ENCODE data around the gene IFT25. TPM values are rescaled to one million over a fixed set of nuclear protein-coding genes. Genes with fewer than 3 reads are reported as not detected.

The IFT25 gene
- total RNA-seq, 6 experiments from 2014 or later, result 11.7 to 19.3 (median 12.9) TPM

- intact Hi-C loops (cut with DNase I), result no loop called here
- H3K36me3 ChIP-seq, result peaks cover 0 to 11% (median 6%) of the 10 kb centered on the region in 4 donors
- H3K9me3 ChIP-seq, result no peaks in the 10 kb centered on the region
- WGBS (ENCODE audit: insufficient coverage, low coverage, low lambda C conversion rate, missing lambda C conversion rate), result 77% methylated on average over 2 of the region's 2 CpGs
- no peak overlapping the region for H3K4me3 ChIP-seq
- TF ChIP-seq POLR2A (IDR thresholded peaks at IDR 0.05), result no peak
- TF ChIP-seq CTCF (IDR thresholded peaks at IDR 0.05), result no peak
- H3K27me3 ChIP-seq, result no peaks in the 10 kb centered on the region
- no peak for ATAC-seq
- H3K4me1 ChIP-seq, result peaks cover 0 to 27% (median 3%) of the 10 kb centered on the region in 4 donors
- no peak for DNase-seq
- no peak overlapping the region for H3K27ac ChIP-seq
Observed at GRCh38 chr1:53954128-53954527, 8.6 kb upstream of the IFT25 start.

- Histone ChIP-seq H3K4me3 (no peak overlapping the region), H3K27me3 (no peaks in the 10 kb centered on the region), H3K27ac (peak overlapping the region in 1 of 3 donors; percentile 24), H3K36me3 (peaks cover 0 to 11% (median 6%) of the 10 kb centered on the region in 4 donors), H3K9me3 (no peaks in the 10 kb centered on the region), H3K4me1 (peaks cover 0 to 37% (median 2%) of the 10 kb centered on the region in 4 donors)
- WGBS (ENCODE audit: insufficient coverage, low coverage, low lambda C conversion rate, missing lambda C conversion rate), result 47% methylated on average over 5 of the region's 5 CpGs
- TF ChIP-seq POLR2A (IDR thresholded peaks at IDR 0.05) (no peak), CTCF (IDR thresholded peaks at IDR 0.05) (no peak)
- intact Hi-C loops (cut with DNase I), result no loop called here
- peak in 2 of 4 donors; percentile 67 to 73 for ATAC-seq
- peak in 1 of 3 donors; percentile 48 for DNase-seq
Observed at GRCh38 chr1:53951697-53952096, 6.2 kb upstream of the IFT25 start.

GRCh38 chr1:53949023-53949990 lies 3.8 kb upstream of the IFT25 start:
- H3K36me3 ChIP-seq, result peaks cover 0 to 11% (median 6%) of the 10 kb centered on the region in 4 donors
- no peaks in the 10 kb centered on the region for H3K9me3 ChIP-seq
- H3K27me3 ChIP-seq, result no peaks in the 10 kb centered on the region
- H3K4me1 ChIP-seq, result peaks cover 0 to 36% (median 0%) of the 10 kb centered on the region in 4 donors
- TF ChIP-seq CTCF (IDR thresholded peaks at IDR 0.05), result peak; percentile 33 to 52 (median 51)
- no peak for TF ChIP-seq POLR2A (IDR thresholded peaks at IDR 0.05)
- intact Hi-C loops (cut with DNase I), result loop anchor here in 1 of 2 donors (5.0 kb wide), 2 partner anchors 57 to 72 kb away; partner anchors contain the start of gene DIO1
- H3K4me3 ChIP-seq, result no peak overlapping the region
- ATAC-seq, result no peak
- DNase-seq, result no peak
- WGBS (ENCODE audit: insufficient coverage, low coverage, low lambda C conversion rate, missing lambda C conversion rate), result 91% methylated on average over 4 of the region's 4 CpGs
- H3K27ac ChIP-seq, result no peak overlapping the region

- Histone ChIP-seq H3K27ac (no peak overlapping the region), H3K9me3 (no peaks in the 10 kb centered on the region), H3K36me3 (peaks cover 0 to 9% (median 6%) of the 10 kb centered on the region in 4 donors), H3K4me1 (peaks cover 0 to 40% (median 0%) of the 10 kb centered on the region in 4 donors), H3K4me3 (no peak overlapping the region), H3K27me3 (no peaks in the 10 kb centered on the region)
- DNase-seq (no peak), ATAC-seq (no peak)
- WGBS (ENCODE audit: insufficient coverage, low coverage, low lambda C conversion rate, missing lambda C conversion rate), result 82% methylated on average over 5 of the region's 5 CpGs
- no peak for TF ChIP-seq CTCF (IDR thresholded peaks at IDR 0.05)
- no peak for TF ChIP-seq POLR2A (IDR thresholded peaks at IDR 0.05)
- intact Hi-C loops (cut with DNase I), result loop anchor here in 1 of 2 donors (5.0 kb wide), 2 partner anchors 56 to 71 kb away; partner anchors contain the start of gene DIO1
Observed at GRCh38 chr1:53948291-53948690, 2.8 kb upstream of the IFT25 start.
